GM12892 (cell line): ENCODE measurements around the gene WWOX.

ENCODE experiments used
- POLR2A ChIP-seq: IDR thresholded peaks from 2 replicates; pipeline ENCODE4 v1.6.1; 2011; ENCODE audit warnings: low read depth, low read length, control low read depth
- POLR2AphosphoS5 ChIP-seq: IDR thresholded peaks from 2 replicates; pipeline ENCODE4 v1.6.1; 2011; ENCODE audit warnings: low read depth, low read length, control low read depth

DNA sequence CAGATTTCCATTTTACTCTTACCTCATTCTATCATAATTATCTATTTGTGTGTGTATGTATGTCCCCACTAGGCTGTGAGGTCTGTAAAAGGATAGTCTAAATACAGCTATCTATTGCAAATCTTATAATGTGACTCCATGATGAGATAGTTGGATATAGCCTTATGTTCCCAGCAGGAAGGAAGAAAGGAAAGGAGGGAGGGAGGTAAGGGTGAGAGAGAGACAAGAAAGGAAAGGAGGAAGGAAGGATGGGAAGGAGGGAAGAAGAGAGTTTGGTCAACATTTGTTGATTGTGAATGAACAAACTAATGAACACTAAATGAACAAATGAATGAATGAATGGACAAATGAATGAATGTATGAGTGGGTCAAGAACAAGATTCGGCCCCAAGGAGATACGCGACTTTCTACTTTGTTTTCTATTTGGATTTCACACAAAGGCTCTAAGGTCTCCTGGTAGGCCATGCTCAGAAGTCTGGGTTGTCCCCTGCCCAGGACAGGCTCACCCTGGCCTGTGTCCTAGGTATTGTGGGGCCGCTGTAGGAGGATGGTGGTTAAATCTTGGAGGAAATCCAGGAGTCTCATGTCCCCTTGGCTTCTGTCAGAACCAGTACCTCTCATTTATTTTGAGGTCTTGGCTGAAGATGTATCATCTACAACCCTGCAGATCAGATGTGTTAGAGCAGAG lies 195.2 kb downstream of the WWOX start:
- TF ChIP-seq POLR2AphosphoS5 (no peak), POLR2A (no peak)
